NOMO-1 treated with DMSO at 0.1 percent for 48 hours (cell line): Measurements from ENCODE around the gene RBMS3.

Experiments
- DNase-seq: peaks from one replicate; lab custom pipeline; 2025; ENCODE audit not compliant: unreplicated experiment; lab: John Stamatoyannopoulos, UW

The RBMS3 gene

GRCh38 chr3:29701326-29701983, 420.6 kb downstream of the RBMS3 start:
- DNase-seq, result no peak

DNA sequence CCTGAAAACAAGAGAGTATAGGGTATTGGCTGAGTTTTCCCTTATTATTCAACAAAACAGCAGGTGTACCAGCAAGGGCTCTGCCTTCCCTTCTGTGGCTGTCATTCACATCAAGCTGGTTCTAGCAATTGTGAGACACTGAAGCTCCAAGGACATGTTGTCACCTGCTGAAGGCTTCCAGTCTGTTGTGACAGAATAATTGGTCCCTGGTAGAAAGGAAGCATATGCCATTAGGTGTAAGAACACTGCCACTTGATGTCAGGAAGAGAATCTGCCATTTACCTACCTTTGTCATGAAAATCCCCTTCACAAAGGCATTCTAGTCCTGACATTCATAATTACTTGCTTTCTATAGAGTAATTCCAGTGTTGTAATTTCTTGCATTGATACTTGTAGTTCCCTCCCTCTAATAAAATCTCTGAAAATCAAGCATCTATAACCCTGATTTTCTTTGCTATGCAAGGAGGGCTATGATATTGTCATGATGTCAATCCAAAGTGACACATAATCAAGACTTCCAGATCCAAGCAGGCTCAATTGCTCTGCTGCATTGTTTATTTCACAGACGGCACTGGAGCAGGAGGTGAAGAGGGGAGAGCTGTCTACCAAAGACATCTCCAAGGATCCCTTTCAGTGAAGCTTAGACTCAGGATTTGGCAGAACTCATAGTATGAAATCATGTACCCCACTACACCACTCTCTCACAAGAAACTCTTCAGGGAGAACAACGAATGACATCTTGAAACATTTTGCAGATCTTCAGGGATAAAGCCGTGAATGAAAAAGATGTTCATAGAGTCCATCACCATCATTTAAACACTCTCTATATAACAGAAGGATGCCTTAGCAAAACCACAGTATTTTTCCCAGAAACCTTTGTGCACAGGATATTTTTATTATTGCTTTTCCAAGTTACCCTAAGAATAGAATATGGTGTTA, 425.3 kb downstream of the RBMS3 start:
- no peak for DNase-seq

DNA sequence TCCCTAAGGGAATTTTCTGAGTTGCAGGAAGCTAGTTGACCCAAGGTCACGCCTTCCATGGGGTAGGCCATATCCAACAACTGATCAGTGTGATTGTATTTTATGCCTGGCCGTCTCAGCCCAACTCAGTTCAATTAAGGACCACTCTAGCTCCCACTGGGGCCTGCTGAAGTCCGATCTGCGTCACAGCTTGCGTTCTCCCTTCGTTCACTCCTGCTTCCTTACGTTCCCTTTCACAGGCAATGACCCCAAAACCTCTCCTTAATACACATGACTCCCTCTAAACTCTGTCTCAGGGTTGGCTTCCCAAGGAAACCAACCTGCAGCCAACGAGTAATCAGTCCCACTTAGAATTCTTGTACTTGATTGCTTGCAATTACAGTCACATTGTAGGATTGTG, 428.0 kb downstream of the RBMS3 start:
- DNase-seq, result no peak

GRCh38 chr3:29711255-29711771, 430.4 kb downstream of the RBMS3 start:
- DNase-seq, result no peak

- no peak for DNase-seq
Observed at GRCh38 chr3:29716213-29716612, 435.3 kb downstream of the RBMS3 start.

- no peak for DNase-seq
Observed at GRCh38 chr3:29718661-29719065, 437.8 kb downstream of the RBMS3 start.

- peak; percentile 21 for DNase-seq
Observed at GRCh38 chr3:29720665-29721064, 439.8 kb downstream of the RBMS3 start.

GRCh38 chr3:29721789-29722188, 440.9 kb downstream of the RBMS3 start:
- DNase-seq, result peak; percentile 13

GRCh38 chr3:29731050-29731449, 450.2 kb downstream of the RBMS3 start:
- DNase-seq, result no peak

DNA sequence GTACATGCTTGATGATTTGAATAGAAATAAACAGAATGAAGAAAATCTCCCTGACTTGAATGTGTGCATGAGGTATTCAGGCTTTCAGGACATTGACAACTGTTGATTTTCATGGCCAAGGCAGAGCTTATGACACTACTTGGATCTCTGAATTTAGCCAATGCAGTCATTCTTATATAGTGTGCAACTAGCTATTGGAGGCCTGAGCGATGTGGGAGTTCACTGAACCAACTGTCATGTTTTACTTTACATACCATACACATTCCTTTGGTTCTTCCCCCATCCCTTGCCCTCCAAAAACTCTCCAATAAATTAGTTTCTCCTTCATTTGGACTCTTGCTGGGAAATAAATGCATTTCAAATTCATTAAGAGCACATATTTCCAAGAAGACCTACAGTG, 460.4 kb downstream of the RBMS3 start:
- no peak for DNase-seq

GRCh38 chr3:29745232-29745870, 464.5 kb downstream of the RBMS3 start:
- DNase-seq, result no peak

- DNase-seq, result no peak
Observed at GRCh38 chr3:29746163-29746760, 465.4 kb downstream of the RBMS3 start.

- DNase-seq, result no peak
Observed at GRCh38 chr3:29747991-29748390, 467.1 kb downstream of the RBMS3 start.

DNA sequence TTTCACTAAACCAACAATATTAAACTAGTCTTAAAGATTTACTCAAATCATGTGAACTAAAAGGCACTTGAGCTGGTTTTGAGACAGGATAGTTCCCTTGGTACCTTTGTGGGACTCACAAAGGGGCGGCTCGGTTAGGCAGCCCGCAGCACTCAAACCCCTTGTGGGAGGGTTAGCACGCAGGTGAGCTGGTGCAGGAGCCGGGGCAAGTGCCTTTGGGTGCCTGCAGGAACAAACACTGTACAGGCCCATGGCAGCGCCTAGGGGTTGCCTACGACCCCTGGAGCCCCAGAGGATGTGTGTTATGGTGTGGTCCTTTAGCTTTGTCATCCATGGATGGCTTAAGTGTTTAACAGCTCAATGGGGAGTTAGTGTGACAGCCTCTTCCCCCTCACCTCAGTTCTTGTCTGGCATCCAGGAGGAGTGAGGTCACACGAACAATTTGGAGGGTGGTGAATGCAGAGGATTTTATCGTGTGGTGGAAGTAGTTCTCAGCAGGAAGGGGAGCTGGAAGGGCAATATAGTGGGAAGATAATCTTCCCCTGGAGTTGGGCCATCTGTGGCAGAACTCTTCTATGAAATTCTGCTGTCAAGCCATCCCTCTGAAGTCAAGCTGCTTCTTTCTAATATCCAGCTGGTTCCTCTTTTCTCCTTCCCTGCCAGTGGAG, 470.9 kb downstream of the RBMS3 start:
- DNase-seq, result no peak

- DNase-seq, result no peak
Observed at GRCh38 chr3:29754346-29754745, 473.5 kb downstream of the RBMS3 start.

GRCh38 chr3:29755416-29755815, 474.5 kb downstream of the RBMS3 start:
- DNase-seq, result no peak

- DNase-seq, result no peak
Observed at GRCh38 chr3:29757054-29757777, 476.3 kb downstream of the RBMS3 start.

DNA sequence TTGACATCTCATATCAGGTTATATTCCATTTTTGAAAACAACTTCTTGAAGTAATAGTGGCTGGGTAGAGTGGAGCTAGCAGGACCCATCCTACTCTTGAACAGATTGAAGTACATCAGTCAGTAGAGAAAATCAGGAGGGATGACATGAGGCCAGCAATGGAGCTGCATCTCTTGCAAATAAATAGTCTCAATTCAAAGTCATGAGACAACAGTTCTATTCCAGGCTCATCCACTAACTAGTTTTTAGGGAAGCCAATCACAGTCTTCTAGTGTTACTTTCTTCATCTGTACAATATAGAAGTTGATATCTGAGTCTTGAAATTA, 477.2 kb downstream of the RBMS3 start:
- DNase-seq, result no peak

- peak; percentile 80 for DNase-seq
Observed at GRCh38 chr3:29758434-29759322, 477.8 kb downstream of the RBMS3 start.
